ELR (cell line): Measurements from ENCODE around the gene PCDHGB3.
"Not testable (repeated sequence)": the region's sequence is repeated elsewhere in the genome, so short reads cannot be mapped to it uniquely, and the experiment has no call there.

Experiments used
- DNase-seq: peaks from one replicate; pipeline ENCODE4 v3.0.0-alpha.2; 2015; ENCODE audit warnings: low read depth

Gene PCDHGB3

DNA sequence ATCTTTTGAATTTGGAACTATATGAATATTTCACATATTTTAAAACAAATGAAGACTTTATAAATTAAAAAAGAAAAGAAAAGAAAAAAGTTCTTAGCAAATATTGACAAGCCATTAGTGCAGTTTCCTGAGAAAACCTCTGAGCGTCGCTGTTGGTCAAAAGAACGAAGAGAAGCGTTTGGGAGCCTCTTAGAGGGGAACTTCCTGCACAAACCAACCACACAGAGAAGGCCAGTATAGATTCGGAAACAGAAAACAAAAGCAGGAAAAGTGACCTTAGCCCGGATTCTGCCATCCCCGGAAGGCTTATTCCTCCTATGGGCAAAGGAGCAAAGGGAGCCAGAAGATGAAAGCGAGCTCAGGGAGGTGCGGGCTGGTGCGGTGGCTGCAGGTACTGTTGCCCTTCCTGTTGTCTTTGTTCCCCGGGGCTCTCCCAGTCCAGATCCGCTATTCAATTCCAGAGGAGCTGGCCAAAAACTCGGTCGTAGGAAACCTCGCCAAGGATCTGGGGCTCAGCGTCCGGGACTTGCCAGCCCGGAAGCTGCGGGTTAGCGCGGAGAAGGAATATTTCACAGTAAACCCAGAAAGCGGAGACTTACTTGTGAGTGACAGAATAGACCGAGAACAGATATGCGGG lies 10.1 kb upstream of the PCDHGB3 start, which contains the start of gene PCDHGB2:
Gene PCDHGB2, plus strand, starts transcription at position 205 of the 637 bp plus-strand sequence. Its CDS starts 142 bp downstream, at position 347.
- peak; percentile 76 for DNase-seq

DNA sequence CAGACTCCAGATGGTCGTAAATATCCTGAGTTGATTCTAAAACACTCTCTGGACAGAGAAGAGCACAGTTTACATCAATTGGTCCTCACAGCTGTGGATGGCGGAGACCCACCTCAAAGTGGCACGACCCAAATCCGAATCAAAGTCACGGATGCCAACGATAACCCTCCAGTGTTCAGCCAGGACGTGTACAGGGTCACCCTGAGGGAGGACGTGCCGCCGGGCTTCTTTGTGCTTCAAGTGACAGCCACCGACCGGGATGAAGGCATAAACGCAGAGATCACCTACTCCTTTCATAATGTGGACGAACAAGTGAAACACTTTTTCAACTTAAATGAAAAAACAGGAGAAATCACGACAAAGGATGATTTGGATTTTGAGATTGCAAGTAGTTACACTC lies 9.4 kb upstream of the PCDHGB3 start:
- DNase-seq: no peak

DNA sequence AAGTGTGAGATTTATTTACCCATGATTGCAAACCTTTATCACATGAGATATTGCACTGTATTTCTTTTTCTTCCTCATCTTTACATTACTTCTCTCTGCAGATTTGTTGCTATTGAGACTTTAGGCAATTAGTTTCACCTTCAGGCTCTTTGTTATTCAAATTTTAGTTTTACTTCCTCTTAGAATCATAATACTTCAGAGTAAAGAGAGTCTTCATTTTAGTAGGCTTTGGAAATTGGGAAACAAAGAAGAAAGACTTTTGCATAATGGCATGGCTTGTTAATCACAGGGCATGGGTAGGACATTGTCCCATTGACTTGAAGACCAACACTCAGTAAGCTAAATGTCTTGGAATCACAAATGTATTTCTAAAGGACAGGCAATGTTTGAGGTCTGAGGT lies 7.3 kb upstream of the PCDHGB3 start:
- DNase-seq: no peak

DNA sequence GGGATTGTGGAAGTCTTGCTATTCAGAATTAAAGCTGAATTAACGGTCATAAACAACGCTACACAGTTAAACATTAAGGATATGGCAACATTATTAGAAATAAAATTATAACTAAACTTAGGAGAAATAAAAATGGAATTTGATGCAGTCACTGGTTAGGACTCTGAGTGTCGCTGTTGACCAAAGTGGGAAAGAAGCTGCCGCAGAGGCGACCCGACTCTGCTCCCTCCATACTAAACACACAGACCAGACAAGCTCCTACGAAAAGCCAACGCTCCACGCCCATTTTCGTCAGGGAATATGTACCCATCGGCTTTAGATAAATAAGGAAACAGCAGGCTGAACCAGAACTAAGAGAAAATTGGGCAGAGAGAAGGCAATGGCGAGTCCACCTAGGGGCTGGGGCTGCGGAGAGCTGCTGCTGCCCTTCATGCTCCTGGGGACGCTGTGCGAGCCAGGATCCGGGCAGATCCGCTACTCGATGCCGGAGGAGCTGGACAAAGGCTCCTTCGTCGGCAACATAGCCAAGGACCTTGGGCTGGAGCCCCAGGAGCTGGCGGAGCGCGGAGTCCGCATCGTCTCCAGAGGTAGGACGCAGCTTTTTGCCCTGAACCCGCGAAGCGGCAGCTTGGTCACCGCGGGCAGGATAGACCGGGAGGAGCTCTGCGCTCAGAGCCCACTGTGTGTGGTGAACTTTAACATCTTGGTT lies 5.9 kb upstream of the PCDHGB3 start, which contains the start of gene PCDHGA5:
Gene PCDHGA5, plus strand, starts transcription at position 211 of the 709 bp plus-strand sequence. Its CDS starts 169 bp downstream, at position 380.
- peak; percentile 18 for DNase-seq

DNA sequence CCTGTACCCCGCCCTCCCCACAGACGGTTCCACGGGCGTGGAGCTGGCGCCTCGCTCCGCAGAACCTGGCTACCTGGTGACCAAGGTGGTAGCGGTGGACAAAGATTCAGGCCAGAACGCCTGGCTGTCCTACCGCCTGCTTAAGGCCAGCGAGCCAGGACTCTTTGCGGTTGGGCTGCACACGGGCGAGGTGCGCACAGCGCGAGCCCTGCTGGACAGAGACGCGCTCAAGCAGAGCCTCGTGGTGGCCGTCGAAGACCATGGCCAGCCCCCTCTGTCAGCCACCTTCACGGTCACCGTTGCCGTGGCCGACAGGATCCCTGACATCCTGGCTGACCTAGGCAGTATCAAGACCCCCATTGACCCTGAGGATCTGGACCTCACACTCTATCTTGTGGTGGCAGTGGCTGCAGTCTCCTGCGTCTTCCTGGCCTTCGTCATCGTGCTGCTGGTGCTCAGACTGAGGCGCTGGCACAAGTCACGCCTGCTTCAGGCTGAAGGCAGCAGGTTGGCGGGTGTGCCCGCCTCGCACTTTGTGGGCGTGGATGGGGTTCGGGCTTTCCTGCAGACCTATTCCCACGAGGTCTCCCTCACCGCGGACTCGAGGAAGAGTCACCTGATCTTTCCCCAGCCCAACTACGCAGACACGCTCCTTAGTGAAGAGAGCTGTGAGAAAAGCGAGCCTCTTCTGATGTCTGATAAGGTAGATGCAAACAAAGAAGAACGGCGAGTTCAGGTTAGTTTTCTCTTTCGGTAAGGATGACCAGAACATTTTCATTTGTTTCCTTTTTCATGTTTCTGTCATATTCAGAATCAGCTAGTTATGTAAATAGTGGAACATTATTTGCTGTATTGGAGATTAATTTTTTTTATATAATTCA lies 3.8 kb upstream of the PCDHGB3 start:
- DNase-seq: no peak

DNA sequence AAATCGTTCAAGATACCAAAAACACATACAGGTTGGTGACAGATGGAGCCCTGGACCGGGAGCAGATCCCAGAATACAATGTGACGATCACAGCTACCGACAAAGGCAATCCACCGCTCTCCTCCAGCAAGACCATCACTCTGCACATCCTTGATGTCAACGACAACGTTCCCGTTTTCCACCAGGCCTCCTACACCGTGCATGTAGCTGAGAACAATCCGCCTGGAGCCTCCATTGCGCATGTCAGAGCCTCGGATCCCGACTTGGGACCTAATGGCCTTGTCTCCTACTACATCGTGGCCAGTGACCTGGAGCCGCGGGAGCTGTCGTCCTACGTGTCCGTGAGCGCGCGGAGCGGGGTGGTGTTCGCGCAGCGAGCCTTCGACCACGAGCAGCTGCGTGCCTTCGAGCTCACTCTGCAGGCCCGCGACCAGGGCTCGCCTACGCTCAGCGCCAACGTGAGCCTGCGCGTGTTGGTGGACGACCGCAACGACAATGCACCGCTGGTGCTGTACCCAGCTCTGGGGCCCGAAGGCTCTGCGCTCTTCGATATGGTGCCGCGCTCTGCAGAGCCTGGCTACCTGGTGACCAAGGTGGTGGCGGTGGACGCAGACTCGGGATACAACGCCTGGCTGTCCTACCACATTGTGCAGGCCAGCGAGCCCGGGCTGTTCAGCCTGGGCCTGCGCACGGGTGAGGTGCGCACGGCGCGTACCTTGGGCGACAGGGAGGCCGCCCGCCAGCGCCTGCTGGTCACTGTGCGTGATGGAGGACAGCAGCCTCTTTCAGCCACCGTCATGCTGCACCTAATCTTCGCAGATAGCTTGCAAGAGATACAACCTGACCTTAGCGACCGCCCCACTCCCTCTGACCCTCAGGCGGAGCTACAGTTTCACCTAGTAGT lies 1.8 kb downstream of the PCDHGB3 start:
- DNase-seq: no peak

DNA sequence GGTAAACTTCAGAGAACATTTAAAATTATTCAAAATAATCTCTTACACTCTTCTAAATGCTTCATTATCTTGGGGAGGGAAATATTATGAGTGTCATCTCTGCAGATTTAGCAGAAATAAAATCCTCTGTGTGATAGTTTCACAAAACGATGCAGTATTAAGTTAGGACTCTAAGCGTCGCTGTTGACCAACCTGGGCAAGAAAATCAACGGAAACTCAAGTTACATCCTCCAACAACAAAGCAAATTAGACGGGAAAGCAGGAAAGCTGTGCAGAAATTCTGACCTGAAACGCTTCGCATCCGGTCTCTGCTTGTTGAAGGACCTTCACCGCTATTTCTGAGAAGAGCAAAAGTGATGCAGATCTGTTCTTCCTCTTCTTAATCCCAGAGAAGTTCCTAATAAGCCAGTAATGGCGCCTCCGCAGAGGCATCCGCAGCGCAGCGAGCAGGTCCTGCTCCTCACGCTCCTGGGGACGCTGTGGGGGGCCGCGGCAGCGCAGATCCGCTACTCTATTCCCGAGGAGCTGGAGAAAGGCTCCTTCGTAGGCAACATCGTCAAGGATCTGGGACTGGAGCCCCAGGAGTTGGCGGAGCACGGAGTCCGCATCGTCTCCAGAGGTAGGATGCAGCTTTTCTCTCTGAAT lies 3.8 kb downstream of the PCDHGB3 start, which contains the start of gene PCDHGA6:
Gene PCDHGA6, plus strand, starts transcription at position 219 of the 645 bp plus-strand sequence. Its CDS starts 193 bp downstream, at position 412.
- DNase-seq: peak; percentile 57

DNA sequence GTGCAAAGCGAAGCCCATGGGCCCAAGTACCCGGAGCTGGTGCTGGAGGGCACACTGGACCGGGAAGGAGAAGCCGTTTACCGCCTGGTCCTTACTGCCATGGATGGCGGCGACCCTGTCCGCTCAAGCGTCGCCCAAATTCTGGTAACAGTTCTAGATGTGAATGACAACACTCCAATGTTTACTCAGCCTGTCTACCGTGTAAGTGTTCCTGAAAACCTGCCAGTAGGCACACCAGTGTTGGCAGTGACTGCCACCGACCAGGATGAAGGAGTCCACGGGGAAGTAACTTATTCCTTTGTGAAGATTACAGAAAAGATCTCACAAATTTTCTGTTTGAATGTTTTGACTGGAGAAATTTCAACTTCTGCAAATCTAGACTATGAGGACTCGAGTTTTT lies 4.6 kb downstream of the PCDHGB3 start:
- no peak for DNase-seq

DNA sequence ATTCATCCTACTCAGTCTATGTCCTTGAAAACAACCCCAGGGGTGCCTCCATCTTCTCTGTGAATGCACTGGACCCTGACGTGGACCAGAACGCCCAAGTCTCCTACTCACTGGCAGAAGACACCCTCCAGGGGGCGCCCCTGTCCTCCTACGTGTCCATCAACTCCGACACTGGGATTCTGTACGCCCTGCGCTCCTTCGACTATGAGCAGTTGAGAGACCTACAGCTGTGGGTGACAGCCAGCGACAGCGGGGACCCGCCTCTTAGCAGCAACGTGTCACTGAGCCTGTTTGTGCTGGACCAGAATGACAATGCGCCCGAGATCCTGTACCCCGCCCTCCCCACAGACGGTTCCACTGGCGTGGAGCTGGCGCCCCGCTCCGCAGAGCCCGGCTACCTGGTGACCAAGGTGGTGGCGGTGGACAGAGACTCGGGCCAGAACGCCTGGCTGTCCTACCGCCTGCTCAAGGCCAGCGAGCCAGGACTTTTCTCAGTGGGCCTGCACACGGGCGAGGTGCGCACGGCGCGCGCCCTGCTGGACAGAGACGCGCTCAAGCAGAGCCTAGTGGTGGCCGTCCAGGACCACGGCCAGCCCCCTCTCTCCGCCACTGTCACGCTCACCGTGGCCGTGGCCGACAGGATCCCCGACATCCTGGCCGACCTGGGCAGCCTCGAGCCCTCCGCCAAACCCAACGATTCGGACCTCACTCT lies 5.6 kb downstream of the PCDHGB3 start:
- DNase-seq: not testable (repeated sequence)

DNA sequence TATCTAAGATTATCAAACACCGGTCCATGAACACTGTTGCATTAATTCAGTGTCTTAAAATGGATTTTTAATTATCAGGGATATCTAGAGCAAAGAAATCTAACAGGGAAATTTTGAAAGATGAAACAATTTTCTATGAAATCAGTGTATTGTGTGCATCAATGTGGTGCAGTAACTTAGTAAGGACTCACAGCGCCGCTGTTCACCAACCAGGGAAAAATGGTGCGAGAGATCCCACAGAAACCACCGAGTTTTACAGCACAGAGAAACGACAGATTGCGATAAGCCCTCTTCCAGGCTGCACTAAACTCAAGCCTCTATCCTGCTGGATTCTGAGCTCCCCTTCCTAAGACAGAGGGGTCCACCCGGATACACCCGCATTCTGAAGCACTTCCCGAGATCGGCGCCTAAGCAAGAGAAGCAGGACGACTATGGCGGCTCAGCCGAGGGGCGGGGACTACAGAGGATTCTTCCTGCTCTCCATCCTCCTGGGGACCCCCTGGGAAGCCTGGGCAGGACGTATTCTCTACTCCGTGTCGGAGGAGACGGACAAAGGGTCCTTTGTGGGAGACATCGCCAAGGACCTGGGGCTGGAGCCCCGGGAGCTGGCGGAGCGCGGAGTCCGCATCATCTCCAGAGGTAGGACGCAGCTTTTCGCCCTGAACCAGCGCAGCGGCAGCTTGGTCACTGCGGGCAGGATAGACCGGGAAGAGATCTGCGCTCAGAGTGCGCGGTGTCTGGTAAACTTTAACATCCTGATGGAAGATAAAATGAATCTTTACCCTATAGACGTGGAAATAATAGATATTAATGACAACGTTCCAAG lies 12.6 kb downstream of the PCDHGB3 start, which contains the start of gene PCDHGA7:
Gene PCDHGA7, plus strand, starts transcription at position 274 of the 826 bp plus-strand sequence. Its CDS starts 158 bp downstream, at position 432.
- peak; percentile 73 for DNase-seq

DNA sequence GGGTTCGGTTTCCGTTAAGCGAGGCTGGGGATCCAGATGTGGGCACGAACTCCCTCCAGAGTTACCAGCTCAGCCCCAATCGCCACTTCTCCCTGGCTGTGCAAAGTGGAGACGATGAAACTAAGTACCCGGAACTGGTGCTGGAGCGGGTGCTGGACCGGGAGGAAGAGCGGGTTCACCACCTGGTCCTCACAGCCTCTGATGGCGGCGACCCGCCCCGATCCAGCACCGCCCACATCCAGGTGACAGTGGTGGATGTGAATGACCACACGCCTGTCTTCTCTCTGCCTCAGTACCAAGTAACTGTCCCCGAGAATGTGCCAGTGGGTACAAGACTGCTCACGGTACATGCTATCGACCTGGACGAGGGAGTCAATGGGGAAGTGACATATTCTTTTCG lies 13.3 kb downstream of the PCDHGB3 start:
- no peak for DNase-seq

DNA sequence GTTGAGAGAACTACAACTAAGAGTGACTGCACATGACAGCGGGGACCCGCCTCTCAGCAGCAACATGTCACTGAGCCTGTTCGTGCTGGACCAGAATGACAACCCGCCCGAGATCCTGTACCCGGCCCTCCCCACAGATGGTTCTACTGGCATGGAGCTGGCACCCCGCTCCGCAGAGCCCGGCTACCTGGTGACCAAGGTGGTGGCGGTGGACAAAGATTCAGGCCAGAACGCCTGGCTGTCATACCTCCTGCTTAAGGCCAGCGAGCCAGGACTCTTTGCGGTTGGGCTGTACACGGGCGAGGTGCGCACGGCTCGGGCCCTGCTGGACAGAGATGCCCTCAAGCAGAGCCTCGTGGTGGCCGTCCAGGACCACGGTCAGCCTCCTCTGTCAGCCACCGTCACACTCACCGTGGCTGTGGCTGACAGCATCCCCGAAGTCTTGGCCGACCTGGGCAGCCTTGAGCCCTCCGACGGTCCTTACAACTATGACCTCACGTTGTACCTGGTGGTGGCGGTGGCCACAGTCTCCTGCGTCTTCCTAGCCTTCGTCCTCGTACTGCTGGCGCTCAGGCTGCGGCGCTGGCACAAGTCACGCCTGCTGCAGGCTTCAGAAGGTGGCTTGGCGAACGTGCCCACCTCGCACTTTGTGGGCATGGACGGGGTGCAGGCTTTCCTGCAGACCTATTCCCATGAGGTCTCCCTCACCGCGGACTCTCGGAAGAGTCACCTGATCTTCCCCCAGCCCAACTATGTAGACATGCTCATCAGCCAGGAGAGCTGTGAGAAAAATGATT lies 14.6 kb downstream of the PCDHGB3 start:
- DNase-seq: no peak

DNA sequence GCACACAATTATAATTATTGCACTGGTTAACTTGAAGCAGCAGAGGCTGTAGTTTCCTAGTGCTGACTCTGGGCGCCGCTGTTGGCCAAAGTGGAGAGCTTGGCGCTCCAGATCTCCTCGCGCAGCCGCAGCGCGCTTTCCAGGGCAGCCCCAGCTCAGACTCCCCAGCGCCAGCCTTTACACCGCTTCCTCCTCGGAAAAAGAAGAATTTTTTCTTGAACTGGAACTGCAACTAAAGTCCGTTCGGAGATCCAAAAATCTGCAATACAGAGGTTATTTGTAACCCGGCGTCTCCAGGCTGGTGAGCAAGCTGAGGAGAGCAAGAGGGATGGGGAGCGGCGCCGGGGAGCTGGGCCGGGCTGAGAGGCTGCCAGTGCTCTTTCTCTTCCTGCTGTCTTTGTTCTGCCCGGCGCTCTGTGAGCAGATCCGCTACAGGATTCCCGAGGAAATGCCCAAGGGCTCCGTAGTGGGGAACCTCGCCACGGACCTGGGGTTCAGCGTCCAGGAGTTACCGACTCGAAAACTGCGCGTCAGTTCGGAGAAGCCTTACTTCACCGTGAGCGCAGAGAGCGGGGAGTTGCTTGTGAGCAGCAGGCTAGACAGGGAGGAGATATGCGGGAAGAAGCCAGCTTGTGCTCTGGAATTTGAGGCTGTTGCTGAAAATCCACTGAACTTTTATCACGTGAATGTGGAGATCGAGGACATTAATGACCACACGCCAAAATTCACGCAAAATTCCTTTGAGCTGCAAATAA lies 17.7 kb downstream of the PCDHGB3 start, which contains the start of gene PCDHGB4:
Gene PCDHGB4, plus strand, starts transcription at position 142 of the 755 bp plus-strand sequence. Its CDS starts 187 bp downstream, at position 329.
- peak; percentile 56 for DNase-seq

DNA sequence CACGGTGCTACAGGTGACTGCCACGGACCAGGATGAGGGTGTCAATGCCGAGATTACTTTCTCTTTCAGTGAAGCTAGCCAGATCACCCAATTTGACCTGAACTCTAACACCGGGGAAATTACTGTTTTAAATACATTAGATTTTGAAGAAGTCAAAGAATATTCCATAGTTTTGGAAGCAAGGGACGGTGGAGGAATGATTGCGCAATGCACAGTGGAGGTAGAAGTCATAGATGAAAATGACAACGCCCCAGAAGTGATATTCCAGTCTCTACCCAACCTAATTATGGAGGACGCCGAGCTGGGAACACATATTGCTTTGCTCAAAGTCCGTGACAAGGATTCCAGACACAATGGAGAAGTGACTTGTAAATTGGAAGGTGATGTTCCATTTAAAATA lies 18.6 kb downstream of the PCDHGB3 start:
- DNase-seq: no peak

DNA sequence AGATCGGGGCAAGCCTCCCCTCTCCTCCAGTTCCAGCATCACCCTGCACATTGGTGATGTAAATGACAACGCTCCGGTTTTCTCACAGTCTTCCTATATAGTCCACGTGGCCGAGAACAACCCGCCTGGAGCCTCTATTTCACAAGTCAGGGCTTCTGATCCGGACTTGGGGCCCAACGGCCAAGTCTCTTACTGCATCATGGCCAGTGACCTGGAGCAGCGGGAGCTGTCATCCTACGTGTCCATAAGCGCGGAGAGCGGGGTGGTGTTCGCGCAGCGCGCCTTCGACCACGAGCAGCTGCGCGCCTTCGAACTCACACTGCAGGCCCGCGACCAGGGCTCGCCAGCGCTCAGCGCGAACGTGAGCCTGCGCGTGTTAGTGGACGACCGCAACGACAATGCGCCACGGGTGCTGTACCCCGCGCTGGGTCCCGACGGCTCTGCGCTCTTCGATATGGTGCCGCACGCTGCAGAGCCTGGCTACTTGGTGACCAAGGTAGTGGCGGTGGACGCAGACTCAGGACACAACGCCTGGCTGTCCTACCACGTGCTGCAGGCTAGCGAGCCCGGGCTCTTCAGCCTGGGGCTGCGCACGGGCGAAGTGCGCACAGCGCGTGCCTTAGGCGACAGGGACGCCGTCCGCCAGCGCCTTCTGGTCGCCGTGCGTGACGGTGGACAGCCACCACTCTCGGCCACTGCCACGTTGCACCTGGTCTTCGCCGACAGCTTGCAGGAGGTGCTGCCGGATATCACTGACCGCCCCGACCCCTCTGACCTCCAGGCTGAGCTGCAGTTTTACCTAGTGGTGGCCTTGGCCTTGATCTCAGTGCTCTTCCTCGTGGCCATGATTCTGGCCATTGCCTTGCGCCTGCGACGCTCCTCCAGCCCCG lies 19.4 kb downstream of the PCDHGB3 start:
- DNase-seq: no peak
